DOHH2 (cell line): ENCODE data around the gene NAA38.

Experiments used
- H3F3A ChIP-seq: fragments of 200-600 bp; sonication (generic), shearing (Covaris generic); 2 replicates; pipeline ENCODE4 v1.6.0; 2016; ENCODE audit warnings: antibody characterized with exemption, mild to moderate bottlenecking; ENCODE audit not compliant: control insufficient read depth, insufficient read depth
- H3K27ac ChIP-seq: fragments of 200-600 bp; sonication (generic); 2 replicates; pipeline ENCODE4 v1.5.1; 2014; ENCODE audit warnings: low read depth, mild to moderate bottlenecking, low read length, moderate library complexity
- H3K27me3 ChIP-seq: fragments of 200-600 bp; sonication (generic); 2 replicates; pipeline ENCODE4 v1.6.1; 2014; ENCODE audit warnings: mild to moderate bottlenecking, low read length, mixed read lengths; ENCODE audit not compliant: control insufficient read depth
- H3K36me3 ChIP-seq: fragments of 200-600 bp; sonication (generic); 2 replicates; pipeline ENCODE4 v1.6.1; 2014; ENCODE audit warnings: mild to moderate bottlenecking, low read length, moderate library complexity, mixed read lengths; ENCODE audit not compliant: control insufficient read depth
- H3K4me1 ChIP-seq: fragments of 200-600 bp; sonication (generic); 2 replicates; pipeline ENCODE4 v1.6.1; 2014; ENCODE audit warnings: mild to moderate bottlenecking, low read length, mixed read lengths; ENCODE audit not compliant: control insufficient read depth
- H3K4me2 ChIP-seq: fragments of 200-600 bp; sonication (generic); 2 replicates; pipeline ENCODE4 v1.6.0; 2014; ENCODE audit warnings: mild to moderate bottlenecking, low read length, moderate library complexity
- H3K4me3 ChIP-seq: fragments of 200-600 bp; sonication (generic); 2 replicates; pipeline ENCODE4 v1.5.1; 2014; ENCODE audit warnings: mild to moderate bottlenecking, low read length, mixed read lengths
- H3K79me2 ChIP-seq: fragments of 200-600 bp; sonication (generic); 2 replicates; pipeline ENCODE4 v1.6.1; 2014; ENCODE audit warnings: mild to moderate bottlenecking, low read length, mixed read lengths; ENCODE audit not compliant: control insufficient read depth
- H3K9me2 ChIP-seq: fragments of 200-600 bp; sonication (generic); replicated peaks from 2 replicates; pipeline ENCODE4 v1.6.1; 2014; ENCODE audit warnings: mild to moderate bottlenecking, low read length, mixed read lengths; ENCODE audit not compliant: control insufficient read depth
- H3K9me3 ChIP-seq: fragments of 200-600 bp; sonication (generic); 2 replicates; pipeline ENCODE4 v1.6.1; 2014; ENCODE audit warnings: antibody characterized with exemption, low read length, mixed read lengths; ENCODE audit not compliant: control insufficient read depth, insufficient read depth
- H4K20me1 ChIP-seq: fragments of 200-600 bp; sonication (generic); 2 replicates; pipeline ENCODE4 v1.6.0; 2014; ENCODE audit warnings: low read depth, mild to moderate bottlenecking, antibody characterized with exemption, low read length, moderate library complexity; ENCODE audit not compliant: control insufficient read depth, insufficient read depth
- EZH2phosphoT487 ChIP-seq: fragments of 200-600 bp; sonication (generic); IDR thresholded peaks from 2 replicates; pipeline ENCODE4 v1.6.1; 2017; ENCODE audit warnings: borderline replicate concordance, mild to moderate bottlenecking, antibody characterized with exemption, low read length, moderate library complexity, mixed read lengths
- TF ChIP-seq, protein P1 (sequence below): fragments of 200-600 bp; sonication (generic); IDR thresholded peaks from one replicate; pipeline ENCODE4 v1.5.1; 2014; ENCODE audit warnings: antibody characterized with exemption, mild to moderate bottlenecking, low read depth, low read length; ENCODE audit not compliant: poor library complexity, severe bottlenecking

The NAA38 gene, protein sequence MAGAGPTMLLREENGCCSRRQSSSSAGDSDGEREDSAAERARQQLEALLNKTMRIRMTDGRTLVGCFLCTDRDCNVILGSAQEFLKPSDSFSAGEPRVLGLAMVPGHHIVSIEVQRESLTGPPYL

DNA sequence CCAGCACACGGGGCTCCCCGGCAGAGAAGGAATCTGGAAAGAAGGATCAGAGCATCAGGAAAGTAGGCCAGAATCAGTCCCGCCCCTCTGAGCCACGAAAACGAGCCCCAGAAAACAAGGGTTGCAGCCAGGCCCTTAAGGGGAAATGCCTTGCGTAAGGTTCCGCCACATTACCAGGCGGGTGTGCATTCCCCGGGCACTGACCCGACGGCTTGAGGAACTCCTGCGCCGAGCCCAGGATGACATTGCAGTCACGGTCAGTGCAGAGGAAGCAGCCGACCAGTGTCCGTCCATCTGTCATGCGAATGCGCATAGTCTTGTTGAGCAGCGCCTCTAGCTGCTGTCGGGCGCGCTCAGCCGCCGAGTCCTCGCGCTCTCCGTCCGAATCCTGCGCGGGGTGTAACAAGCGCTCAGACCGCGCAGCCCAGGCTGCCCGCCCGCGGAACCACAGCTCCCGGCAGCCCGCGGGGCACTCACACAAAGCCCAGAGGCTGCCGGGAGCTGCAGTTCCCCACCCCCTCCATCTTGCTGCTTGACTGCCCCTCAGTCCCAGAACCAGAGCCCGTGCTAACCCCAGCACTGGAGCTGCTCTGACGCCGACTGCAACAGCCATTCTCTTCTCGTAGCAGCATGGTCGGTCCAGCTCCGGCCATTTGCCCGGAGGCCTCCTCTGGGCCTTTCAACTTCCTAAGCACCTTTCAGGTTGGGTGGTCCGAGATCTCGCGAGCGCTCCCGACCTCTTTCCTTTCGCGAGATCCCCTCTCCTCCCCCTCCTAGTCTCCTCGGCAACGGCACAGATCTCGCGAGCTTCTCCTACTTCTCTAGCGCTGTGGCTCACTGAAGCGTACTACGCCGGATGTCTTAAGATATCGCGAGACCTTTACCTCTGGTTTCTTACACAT is at the start of gene NAA38:
TSS of gene NAA38 (minus strand) at position 749 of the 902 bp plus-strand sequence. CDS start at position 653, 96 bp downstream.
- H3K36me3 ChIP-seq, result peaks cover 74% of the 10 kb centered on the region
- peaks cover 20% of the 10 kb centered on the region for H3F3A ChIP-seq
- no peaks in the 10 kb centered on the region for H3K9me3 ChIP-seq
- H3K79me2 ChIP-seq, result peaks cover 64% of the 10 kb centered on the region
- no peaks in the 10 kb centered on the region for H3K9me2 ChIP-seq
- peaks cover 34% of the 10 kb centered on the region for H3K4me1 ChIP-seq
- TF ChIP-seq, protein P1, sequence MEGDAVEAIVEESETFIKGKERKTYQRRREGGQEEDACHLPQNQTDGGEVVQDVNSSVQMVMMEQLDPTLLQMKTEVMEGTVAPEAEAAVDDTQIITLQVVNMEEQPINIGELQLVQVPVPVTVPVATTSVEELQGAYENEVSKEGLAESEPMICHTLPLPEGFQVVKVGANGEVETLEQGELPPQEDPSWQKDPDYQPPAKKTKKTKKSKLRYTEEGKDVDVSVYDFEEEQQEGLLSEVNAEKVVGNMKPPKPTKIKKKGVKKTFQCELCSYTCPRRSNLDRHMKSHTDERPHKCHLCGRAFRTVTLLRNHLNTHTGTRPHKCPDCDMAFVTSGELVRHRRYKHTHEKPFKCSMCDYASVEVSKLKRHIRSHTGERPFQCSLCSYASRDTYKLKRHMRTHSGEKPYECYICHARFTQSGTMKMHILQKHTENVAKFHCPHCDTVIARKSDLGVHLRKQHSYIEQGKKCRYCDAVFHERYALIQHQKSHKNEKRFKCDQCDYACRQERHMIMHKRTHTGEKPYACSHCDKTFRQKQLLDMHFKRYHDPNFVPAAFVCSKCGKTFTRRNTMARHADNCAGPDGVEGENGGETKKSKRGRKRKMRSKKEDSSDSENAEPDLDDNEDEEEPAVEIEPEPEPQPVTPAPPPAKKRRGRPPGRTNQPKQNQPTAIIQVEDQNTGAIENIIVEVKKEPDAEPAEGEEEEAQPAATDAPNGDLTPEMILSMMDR, result peak; percentile 49
- no peak for TF ChIP-seq EZH2phosphoT487
- H3K4me3 ChIP-seq, result peak within 1 kb of the TSS; percentile 99
- H3K4me2 ChIP-seq, result peak within 1 kb of the TSS; percentile 99
- H3K27me3 ChIP-seq, result no peaks in the 10 kb centered on the region
- peaks cover 7% of the 10 kb centered on the region; the same call in 1 of the 2 replicates for H4K20me1 ChIP-seq
- H3K27ac ChIP-seq, result peak within 1 kb of the TSS; percentile 83

DNA sequence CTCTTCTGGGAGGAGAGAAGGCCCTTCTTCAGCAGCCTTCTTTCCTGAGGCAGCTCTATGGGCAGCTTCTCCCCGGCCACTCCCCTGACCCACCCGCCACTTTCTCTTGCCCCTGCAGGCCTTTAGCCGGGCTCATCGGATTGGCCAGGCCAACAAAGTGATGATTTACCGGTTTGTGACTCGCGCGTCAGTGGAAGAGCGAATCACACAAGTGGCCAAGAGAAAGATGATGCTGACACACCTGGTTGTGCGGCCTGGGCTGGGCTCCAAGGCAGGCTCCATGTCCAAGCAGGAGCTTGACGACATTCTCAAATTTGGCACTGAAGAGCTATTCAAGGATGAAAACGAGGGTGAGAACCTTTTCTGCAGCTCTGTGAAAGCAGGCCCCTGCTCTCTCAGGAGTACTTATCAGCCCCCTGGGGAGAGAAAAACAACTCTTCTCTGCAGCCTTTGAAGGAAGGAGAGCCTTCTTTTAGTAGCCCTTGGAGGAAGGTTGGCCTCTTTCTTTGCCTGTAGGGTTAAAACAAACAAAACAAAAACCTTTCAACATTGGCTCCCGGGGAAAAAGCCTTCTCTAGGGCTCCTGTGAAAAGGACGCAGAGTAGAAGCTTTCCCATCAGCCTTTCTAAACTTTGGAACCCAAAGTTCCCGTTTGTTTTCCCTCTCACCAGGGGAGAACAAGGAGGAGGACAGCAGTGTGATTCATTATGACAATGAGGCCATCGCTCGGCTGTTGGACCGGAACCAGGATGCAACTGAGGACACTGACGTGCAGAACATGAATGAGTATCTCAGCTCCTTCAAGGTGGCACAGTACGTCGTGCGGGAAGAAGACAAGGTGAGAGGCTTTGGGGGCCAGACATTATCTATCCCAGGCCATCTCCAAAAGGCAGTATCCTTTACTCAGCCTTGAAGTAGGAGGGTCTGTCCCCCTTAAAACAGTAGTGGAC is 46.1 kb upstream of the NAA38 start:
- Histone ChIP-seq H3K4me3 (no peak overlapping the region), H3K9me2 (no peaks in the 10 kb centered on the region), H3K4me2 (no peak overlapping the region), H3K27ac (no peak overlapping the region), H3K9me3 (no peaks in the 10 kb centered on the region), H3K4me1 (no peaks in the 10 kb centered on the region), H3F3A (no peaks in the 10 kb centered on the region; the same call in 1 of the 2 replicates), H3K79me2 (no peaks in the 10 kb centered on the region), H3K36me3 (peaks cover 95% of the 10 kb centered on the region), H3K27me3 (no peaks in the 10 kb centered on the region), H4K20me1 (no peaks in the 10 kb centered on the region; the same call in 1 of the 2 replicates)
- no peak for TF ChIP-seq EZH2phosphoT487
- TF ChIP-seq, protein P1, result no peak

DNA sequence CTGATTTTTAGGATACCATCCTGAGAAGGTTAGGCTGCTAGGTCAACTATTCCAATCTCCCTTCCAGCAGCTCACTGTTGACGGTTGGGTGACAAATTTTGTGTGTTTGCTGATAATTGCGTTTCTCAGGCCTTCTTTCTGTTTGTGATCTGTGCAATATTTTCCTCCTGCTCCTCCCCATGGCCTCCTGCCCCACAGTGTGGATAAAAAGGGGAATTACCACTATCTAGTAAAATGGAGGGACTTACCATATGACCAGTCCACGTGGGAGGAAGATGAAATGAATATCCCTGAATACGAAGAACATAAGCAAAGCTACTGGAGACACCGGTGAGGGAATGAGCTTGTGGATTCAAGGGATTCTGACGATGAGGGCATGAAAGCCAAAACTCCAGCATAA is 40.4 kb upstream of the NAA38 start:
- Histone ChIP-seq H3K27ac (no peak overlapping the region), H3K4me2 (no peak overlapping the region), H3K9me3 (no peaks in the 10 kb centered on the region), H3K9me2 (no peaks in the 10 kb centered on the region), H3K79me2 (no peaks in the 10 kb centered on the region), H3K36me3 (peaks cover 87% of the 10 kb centered on the region), H3F3A (no peaks in the 10 kb centered on the region), H3K4me1 (no peaks in the 10 kb centered on the region), H3K27me3 (no peaks in the 10 kb centered on the region), H4K20me1 (no peaks in the 10 kb centered on the region), H3K4me3 (no peak overlapping the region)
- TF ChIP-seq, protein P1, result peak; percentile 50
- no peak for TF ChIP-seq EZH2phosphoT487
